Epithelial cell of esophagus (primary cell): ENCODE data around the gene THSD4.

ENCODE experiments used
- DNase-seq: peaks from one replicate; pipeline ENCODE4 v3.0.0; 2010; ENCODE audit warnings: low read depth
- H3K4me3 ChIP-seq: 2 replicates; pipeline ENCODE4 v1.5.1; 2011; ENCODE audit warnings: mild to moderate bottlenecking, low read length, control low read depth
- TF ChIP-seq, protein P1 (sequence below): IDR thresholded peaks from 2 replicates; pipeline ENCODE4 v1.5.1; 2011; ENCODE audit warnings: low read depth, mild to moderate bottlenecking, low read length, control low read depth, inconsistent platforms; ENCODE audit not compliant: insufficient read depth; ENCODE audit errors: missing control alignments

Gene THSD4

DNA sequence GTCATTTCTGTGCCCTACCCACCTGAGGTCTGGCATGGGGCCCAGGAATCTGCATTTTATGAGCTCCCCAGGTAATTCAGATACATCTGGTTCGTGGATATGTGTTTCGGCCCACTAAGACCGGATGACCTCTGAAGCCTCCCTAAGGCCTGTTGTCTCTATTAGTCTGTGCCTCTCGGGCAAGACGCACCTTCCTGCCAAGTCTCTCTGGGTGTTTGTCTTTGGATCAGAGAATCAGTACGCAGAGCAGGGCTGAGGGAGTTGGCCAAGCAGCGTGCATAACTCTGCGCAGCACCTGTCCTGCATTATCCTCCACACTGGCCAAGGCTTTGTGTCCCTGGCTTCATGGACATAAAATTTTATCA, 181.0 kb downstream of the THSD4 start:
- peak; percentile 21 for DNase-seq
- no peak overlapping the region for H3K4me3 ChIP-seq
- TF ChIP-seq, protein P1, sequence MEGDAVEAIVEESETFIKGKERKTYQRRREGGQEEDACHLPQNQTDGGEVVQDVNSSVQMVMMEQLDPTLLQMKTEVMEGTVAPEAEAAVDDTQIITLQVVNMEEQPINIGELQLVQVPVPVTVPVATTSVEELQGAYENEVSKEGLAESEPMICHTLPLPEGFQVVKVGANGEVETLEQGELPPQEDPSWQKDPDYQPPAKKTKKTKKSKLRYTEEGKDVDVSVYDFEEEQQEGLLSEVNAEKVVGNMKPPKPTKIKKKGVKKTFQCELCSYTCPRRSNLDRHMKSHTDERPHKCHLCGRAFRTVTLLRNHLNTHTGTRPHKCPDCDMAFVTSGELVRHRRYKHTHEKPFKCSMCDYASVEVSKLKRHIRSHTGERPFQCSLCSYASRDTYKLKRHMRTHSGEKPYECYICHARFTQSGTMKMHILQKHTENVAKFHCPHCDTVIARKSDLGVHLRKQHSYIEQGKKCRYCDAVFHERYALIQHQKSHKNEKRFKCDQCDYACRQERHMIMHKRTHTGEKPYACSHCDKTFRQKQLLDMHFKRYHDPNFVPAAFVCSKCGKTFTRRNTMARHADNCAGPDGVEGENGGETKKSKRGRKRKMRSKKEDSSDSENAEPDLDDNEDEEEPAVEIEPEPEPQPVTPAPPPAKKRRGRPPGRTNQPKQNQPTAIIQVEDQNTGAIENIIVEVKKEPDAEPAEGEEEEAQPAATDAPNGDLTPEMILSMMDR: no peak

DNA sequence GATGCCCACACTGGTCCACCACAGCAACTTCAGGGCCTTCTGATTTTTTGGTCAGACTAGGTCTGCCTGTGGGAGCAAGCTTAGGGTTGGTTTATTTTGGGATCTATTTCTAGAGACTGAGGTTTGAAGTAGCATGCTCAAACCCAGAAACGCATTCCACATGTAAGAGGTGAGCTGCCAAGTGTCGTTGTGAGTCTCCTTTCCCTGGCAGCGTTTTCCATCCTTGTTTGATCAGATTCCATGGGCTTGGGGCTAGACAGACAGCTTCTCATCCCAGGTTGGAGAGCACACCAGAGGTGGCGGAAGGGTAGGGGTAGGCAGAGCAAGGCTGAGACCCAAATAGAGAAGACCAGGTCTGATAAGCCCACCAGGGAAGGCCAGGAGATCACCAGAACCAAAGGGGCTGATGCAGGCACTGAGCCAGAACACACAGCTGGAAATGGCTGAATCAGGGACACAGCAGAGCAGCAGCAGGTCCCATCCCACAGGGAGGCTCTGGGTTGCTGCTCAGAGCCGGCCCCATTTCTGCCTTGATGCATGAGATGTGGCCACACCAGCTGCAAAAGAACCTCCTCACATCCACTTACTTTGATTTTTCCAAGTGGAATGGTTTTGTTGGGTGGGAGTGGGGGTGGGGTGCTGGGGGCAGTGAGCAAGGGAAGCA, 186.8 kb downstream of the THSD4 start:
- H3K4me3 ChIP-seq: no peak overlapping the region
- TF ChIP-seq, protein P1: no peak
- DNase-seq: no peak

DNA sequence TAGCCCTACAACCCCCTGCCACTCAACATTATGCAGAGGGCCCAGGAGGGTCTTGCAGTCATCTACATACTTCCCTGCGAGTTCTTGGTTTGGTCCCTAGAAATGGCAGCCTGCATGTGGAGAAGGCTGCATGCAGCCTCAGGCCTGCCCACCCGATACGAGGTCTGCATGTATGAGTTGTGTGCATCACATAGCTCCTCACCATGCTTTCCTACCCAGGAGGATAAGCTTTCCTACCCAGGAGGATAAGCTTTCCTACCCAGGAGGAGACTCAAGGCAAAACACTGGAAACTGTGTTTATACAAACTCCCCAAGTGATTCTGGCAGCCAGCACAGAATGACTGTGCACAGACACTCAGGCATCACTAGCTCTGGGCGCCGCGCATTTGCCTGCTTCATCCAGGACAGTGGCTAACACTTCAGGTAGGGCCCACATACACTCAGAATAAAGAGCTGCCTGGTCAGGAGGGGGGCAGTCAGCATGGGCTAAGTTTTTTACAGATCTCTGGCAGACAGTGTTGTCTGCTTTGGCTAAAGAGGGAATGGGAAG, 187.7 kb downstream of the THSD4 start:
- no peak for DNase-seq
- TF ChIP-seq, protein P1: no peak
- H3K4me3 ChIP-seq: no peak overlapping the region

DNA sequence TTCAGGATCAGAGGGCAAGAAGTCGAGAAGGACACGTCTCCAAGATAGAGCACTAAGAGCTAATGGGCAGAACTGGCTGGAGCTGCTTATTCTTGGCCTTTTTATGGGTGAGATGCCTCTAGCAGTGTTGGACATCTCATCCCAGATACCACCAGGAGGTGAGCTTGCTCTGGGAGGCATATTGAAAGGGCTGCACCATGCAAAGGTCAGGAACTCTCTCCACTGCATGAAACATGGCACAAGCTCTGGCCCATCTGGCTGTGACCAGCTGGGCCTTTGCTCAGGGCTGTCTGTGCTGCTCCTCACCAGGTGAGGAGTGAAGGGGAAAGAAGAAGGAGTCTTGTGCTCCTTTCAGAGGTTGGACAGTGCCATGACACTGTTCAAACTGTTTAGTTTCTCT, 188.7 kb downstream of the THSD4 start:
- H3K4me3 ChIP-seq: no peak overlapping the region
- TF ChIP-seq, protein P1: no peak
- no peak for DNase-seq

DNA sequence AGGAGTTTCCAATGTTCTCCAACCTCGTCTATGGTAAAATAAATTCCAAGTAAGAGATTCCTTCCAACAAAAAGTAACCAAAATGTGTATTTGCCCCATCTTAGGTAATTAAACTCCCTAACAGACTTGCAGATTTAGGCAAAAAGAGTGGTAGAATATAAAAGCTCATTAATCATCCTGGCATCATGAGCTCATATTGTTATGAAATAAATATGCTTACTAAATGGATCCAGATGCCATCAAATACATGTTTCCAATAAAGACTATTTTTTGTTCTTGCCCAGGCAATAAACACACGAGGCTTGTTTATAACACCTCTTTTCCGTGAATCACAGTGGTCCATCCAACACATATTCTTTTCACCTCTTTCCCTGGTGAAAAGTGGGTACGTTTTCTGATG, 189.4 kb downstream of the THSD4 start:
- TF ChIP-seq, protein P1: no peak
- no peak overlapping the region for H3K4me3 ChIP-seq
- DNase-seq: no peak

DNA sequence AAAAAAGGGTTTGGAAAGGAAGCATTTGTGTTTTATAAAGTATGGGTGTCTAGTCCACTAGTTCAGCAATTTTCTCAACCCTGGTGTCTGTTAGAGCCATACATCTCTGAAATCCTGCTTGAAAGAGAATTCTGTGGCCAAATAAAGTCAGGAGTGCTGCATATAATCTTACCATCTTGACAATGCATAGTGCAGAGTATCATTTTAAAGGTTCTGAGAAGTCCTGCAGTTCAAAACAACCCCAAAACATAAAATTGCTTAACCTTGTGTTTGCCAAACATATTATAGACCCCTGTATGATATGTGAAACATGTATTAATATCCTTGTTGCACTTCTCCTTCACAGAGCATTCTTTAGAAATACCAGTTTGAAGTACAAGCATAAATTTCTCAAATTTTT, 191.3 kb downstream of the THSD4 start:
- TF ChIP-seq, protein P1: no peak
- no peak overlapping the region for H3K4me3 ChIP-seq
- no peak for DNase-seq

DNA sequence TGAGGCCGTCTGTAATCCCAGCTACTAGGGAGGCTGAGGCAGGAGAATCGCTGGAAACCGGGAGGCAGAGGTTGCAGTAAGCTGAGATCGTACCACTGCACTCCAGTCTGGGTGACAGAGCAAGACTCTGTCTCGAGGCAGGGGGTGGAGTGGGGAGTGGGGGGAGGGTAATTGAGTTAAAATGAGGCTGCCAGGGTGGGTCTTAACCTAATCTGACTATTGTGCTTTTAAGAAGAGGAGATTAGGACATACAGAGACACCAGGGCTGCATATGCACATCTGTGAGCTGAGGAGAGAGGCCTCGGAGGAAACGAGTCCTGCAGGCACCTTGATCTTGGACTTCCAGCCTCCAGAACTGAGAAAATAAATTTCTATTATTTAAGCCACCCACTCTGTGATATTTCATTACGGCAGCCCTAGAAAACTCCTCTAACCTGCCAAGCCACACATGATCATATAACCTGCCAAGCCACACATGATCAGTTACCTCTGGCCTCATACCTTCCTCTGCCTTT, 197.0 kb downstream of the THSD4 start:
- TF ChIP-seq, protein P1: no peak
- no peak overlapping the region for H3K4me3 ChIP-seq
- DNase-seq: no peak
